NK-92 (cell line): ENCODE measurements around the gene PMM1.
"Not testable (repeated sequence)": the region's sequence is repeated elsewhere in the genome, so short reads cannot be mapped to it uniquely, and the experiment has no call there.

Experiments
- DNase-seq: peaks from one replicate; lab custom pipeline; 2025; ENCODE audit not compliant: unreplicated experiment; lab: John Stamatoyannopoulos, UW

The PMM1 gene

DNA sequence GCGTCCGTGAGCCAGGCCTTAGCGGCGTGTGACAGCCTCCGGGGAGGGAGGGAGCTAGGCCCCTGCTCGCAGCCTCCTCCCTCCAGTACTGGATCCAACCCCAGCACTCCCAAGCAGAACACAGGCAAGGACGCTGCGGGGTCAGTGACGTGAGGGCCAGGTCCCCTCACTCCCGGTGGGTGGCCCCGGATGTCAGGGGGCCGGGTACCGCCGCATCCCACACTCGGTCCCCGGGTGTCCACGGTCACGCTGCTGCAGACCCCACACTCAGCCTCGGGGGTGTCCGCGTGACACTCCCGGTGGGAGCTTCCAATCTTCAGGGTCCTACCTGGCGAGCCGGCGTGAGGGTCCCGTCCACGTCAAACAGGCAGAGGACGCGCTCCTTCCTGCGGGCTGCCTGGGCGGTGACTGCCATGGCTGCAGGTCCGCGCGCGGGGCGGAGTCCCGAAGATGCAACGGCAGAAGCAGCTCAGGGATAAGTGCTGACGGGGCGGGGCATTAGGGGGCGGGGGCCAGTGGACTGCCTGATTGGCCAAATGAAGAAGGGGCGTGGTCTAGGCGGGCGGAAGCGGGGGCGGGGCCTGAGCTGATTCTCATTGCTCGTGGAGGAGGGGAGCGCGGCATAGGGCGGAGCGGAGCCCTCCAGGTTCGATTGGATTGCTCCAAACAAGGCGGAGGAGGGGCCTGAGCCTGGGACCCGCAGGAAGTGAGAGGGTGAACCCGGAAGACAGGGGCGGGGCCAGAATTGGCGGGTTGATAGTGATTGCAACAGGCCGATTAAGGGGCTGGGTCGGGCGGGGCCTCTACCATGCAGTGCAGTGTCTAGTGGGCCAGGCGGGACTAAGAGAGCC, at the start of gene PMM1:
PMM1 (minus strand) TSS at position 450 of the 851 bp plus-strand sequence; CDS start at position 415, 35 bp downstream.
- peak; percentile 100 for DNase-seq

DNA sequence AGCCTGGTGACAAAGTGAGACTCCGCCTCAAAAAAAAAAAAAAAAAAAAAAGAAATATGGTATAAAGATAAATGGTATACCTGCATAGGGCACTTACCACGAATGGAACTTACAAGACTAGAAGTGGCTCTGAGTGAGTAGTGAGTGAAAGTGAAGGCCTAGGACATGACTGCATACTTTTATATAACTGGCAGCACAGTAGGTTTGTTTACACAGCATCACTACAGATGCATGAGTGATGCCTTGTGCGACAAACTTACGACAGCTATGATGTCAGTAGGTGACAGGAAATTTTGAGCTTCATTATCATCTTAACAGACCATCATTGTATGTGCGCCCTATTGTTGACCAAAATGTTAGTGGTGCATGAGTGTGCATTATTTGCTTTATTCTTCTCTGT, 49.1 kb upstream of the PMM1 start:
- no peak for DNase-seq

DNA sequence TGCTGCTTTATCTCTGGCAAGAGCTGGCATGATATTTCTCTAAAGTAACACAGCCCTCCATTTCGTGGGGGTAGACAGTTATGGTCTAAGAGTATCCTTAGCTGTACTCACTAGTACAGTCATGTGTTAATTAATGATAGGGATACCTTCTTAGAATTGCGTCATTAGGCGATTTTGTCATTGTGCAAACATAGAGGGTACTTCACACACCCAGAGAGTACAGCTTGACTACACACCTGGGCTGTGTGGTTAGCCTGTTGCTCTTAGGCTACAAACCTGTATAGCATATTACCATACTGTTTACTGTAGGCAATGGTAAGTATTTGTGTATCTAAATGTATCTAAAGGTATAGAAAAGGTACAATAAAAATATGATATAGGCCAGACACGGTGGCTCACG, 48.5 kb upstream of the PMM1 start:
- DNase-seq: no peak

DNA sequence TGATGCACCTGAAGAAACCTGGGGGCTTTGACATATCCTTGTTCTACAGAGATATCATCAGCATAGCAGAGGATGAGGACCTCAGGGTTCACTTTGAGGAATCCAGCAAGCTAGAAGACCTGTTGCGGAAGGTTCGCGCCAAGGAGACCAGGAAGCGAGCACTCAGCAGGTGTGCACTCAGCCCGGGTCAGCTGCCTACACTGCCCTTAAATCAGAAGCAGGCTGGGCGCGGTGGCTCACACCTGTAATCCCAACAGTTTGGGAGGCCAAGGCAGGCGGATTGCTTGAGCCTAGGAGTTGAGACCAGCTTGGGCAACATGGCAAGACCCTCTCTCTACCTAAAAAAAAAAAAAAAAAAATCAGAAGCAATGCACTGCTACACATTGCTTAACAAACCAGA, 48.0 kb upstream of the PMM1 start:
- not testable (repeated sequence) for DNase-seq

DNA sequence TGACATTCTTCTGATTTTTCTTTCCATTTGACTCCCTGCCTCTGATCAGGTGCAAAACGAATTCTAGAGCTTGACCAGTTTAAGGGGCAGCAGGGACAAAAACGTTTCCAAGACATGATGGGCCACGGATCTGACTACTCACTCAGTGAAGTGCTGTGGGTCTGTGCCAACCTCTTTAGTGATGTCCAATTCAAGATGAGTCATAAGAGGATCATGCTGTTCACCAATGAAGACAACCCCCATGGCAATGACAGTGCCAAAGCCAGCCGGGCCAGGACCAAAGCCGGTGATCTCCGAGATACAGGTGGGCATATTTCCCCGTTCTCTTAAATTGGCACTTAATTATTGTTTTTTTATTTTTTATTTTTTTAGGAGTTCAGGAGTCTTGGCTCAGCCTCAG, 46.8 kb upstream of the PMM1 start:
- DNase-seq: no peak

DNA sequence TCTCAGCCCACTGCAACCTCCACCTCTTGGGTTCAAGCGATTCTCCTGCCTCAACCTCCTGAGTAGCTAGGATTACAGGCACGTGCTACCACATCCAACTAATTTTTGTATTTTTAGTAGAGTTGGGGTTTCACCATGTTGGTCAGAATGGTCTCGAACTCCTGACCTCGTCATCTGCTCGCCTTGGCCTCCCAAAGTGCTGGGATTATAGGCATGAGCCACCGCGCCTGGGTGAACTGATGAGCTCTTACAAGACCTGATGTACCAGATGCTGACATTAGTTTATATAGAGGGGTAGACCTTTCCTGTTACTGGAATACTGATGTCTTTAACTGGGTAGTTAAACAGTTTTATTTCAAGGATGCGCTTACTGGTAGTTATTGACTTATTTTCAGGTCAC, 45.0 kb upstream of the PMM1 start:
- not testable (repeated sequence) for DNase-seq

DNA sequence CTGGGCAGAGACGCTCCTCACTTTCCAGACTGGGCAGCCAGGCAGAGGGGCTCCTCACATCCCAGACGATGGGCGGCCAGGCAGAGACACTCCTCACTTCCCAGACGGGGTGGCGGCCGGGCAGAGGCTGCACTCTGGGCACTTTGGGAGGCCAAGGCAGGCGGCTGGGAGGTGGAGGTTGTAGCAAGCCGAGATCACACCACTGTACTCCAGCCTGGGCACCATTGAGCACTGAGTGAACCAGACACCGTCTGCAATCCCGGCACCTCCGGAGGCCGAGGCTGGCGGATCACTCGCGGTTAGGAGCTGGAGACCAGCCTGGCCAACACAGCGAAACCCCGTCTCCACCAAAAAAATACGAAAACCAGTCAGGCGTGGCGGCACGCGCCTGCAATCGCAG, 42.0 kb upstream of the PMM1 start:
- DNase-seq: not testable (repeated sequence)

DNA sequence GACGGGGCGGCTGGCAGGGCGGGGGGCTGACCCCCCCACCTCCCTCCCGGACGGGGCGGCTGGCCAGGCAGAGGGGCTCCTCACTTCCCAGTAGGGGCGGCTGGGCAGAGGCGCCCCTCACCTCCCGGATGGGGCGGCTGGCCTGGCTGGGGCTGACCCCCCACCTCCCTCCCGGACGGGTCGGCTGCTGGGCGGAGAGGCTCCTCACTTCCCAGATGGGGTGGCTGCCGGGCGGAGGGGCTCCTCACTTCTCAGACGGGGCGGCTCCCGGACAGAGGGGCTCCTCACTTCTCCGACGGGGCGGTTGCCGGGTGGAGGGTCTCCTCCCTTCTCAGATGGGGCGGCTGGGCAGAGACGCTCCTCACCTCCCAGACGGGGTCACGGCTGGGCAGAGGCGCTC, 41.5 kb upstream of the PMM1 start:
- DNase-seq: not testable (repeated sequence)

DNA sequence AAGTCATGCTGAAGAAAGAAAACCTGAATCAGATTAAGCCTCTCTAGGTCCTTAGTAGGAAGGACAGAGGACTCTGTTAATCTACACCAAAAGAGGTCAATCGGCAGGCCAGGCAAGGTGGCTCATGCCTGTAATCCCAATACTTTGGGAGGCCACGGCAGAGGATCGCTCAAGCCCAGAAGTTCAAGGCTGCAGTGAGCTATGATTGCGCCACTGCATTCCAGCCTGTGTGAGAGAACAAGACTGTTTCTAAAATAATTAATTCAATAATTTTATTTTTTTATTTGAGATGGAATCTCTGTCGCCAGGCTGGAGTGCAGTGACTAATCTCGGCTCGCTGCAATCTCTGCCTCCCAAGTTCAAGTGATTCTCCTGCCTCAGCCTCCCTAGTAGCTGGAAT, 35.9 kb upstream of the PMM1 start:
- DNase-seq: no peak

DNA sequence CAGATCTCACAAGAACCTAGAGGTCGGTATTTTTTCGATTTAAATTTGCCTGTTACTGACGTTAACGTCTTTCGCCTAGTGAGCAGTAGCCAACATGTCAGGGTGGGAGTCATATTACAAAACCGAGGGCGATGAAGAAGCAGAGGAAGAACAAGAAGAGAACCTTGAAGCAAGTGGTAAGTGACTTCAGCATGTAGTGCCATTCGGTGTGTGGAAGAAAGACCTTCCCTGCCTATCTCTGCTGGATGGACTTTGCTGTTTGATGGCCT, 32.2 kb upstream of the PMM1 start:
- DNase-seq: no peak

DNA sequence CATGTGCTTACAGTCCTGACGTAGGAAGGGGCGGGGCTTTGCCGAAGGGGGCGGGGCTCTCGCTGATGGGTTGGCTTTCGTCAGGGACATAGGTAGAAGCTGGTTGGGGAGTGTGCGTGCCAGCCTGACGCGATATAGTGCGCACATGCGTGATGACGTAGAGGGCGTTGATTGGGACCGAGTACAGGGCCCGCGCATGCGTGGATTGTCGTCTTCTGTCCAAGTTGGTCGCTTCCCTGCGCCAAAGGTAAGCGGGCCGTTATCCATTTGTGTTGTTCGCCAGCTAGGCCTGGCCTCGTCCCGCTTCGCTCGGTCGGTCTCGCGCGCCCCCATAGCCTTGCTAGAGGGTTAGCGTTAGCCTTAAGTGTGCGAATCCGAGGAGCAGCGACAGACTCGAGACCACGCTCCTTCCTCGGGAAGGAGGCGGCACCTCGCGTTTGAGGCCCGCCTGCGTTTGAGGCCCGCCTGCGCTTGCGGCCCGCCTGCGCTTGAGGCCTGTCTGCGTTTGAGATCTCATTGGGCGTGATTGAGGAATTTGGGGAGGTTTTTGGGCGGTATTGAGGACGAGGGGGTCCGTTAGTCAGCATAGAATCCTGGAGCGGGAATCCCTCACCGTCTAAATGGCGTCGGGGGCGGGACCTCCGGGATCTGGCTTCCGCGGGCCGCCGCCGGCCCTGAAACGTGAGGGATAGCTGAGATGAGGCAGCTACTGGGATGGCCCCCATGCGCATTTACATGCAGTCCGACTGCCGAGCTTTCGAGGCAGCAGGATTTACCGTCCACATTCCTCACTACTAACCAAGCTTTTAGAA, 31.7 kb upstream of the PMM1 start, which contains the start of gene XRCC6:
XRCC6 (plus strand) TSS at position 197 of the 812 bp plus-strand sequence. CDS start 710 bp downstream, outside the sequence.
- DNase-seq: peak; percentile 97

DNA sequence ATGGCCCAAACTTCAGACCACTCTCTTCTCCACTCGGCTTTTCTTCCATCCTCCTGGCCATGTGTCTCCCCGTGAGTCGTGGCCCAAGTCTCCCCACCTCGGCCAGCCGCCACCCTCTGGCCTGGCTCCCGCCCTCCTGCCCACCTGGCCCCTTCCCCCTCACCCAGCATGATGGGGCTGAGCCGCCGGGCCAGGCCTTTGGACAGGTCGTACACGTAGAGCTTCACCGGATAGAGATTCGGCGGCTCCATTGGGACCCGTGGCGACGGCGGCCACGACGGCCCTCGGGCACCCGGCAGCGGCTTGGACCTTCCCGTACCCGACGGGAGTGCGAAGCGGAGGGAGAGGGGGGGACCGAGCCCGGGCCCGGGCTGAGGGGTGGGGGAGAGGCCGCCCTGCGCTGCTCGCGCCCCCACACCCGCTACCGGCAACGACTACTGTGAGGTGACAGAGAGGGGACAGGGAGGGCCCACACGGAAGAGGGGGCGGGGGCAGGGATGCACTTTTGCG, 31.0 kb upstream of the PMM1 start, which contains the start of gene DESI1:
DESI1 (minus strand) TSS at position 455 of the 510 bp plus-strand sequence; CDS start at position 251, 204 bp downstream.
- DNase-seq: no peak

DNA sequence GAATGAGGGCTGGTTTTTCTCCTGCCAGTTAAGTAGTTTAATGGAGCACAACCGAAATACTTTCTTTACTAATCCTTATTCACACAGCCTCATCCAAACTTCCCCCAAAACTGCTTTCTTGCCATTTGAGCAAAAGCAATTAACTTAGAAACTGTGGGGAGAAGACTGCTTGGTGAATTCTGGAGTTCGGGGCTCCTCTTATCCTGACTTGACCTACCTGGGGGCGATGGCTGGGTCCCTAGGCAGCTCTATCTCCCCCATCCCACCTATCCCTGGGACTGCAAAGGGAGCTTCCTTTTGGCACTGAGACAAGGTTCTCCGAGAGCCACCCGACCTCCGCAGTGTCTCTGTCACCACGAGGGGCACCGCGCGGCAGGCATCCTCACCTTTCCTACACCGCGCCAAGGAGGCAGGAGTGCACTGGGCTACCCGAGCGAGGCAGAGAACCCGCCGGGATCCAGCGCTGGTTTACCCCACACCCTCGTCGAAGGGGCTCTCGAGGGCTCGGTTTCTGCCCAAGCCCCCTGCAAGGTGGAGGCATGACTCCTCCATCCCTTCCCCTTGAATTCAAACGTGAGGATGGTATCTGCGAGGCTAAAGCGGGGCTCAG, 30.4 kb upstream of the PMM1 start:
- no peak for DNase-seq

DNA sequence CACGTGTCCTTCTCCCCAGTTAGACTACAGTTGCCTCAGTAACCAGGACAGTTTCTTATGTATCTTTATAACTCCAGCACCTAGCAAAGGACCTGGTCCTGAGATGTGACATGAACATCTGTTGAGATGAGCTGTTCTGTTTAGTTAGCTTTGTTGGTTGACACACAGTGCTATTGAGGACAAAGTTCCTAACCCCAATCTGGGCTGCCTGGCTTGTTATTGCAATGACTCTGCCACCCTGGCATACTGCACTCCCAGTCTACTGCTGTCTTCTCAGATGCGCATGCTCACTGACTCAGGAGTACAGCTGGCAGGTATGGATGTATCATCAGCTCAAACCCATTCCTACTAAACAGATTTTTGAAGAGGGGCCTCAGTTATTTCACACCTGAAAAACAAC, 23.8 kb upstream of the PMM1 start:
- DNase-seq: no peak

DNA sequence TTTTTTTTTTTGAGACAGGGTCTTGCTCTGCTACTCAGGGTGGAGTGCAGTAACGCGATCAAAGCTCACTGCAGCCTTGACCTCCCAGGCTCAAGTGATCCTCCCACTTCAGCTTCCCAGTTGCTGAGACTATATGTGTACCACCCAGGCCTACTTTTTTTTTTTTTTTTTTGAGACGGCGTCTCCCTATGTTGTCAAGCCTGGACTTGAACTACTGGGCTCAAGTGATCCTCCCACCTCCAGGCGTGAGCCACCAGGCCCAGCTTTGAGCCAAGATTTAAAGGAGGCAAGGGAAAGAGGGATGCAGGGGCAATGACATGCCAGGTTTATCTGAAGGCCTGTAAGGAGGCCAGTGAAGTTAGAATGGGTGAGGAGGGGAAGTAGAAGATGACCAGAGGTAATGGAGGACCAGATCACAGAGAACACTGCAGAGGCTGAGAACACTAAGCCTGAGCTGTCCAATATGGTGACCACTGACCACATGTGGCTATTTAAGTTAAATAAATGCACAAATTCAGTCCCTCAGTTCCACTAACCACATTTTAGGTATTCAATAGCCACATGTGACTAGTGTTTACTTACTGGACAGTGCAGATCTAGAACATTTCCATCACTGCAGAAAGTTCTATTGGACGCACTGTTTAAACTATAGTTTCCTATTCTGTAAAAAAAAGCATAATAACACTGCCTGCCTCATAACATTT, 23.1 kb upstream of the PMM1 start:
- DNase-seq: no peak

DNA sequence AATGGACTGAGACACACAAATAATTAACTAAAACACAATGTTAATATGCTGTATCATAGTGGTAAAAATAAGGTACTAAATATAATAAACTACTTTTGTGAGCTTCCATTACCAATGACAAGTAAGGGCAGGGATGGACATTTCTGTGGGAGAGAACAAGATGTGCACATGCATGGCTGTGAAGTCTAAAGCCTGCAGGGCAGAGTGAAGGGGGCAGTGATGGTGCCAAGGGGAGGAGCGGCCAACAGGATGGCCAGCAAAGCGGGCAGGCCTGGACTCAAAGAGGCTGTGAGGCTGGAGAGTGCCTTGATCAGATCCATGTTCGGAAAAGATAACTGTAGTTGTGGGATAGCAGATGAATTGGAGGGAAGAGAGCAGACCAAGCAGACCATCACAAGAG, 18.7 kb upstream of the PMM1 start:
- no peak for DNase-seq

DNA sequence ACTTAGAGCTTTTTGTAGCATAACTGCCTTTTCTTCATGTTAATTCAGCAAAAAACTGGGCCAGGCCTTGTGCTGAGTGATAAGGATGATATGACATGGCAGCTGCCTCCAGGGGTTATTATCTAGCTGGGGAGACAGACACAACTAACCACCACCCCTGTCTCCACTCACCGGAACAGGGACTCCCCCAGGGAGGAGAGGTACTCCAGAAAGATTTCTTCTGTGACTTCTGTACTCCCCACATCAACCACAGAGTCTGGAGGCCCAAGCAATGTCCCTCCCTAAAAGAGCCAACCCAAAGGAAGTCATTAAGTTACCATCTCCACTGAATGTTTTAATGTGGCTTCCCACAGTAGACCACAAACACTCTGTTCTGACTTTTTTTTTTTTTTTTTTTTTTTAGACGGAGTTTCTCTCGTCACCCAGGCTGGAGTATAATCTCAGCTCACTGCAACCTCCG, 14.3 kb upstream of the PMM1 start:
- DNase-seq: no peak

DNA sequence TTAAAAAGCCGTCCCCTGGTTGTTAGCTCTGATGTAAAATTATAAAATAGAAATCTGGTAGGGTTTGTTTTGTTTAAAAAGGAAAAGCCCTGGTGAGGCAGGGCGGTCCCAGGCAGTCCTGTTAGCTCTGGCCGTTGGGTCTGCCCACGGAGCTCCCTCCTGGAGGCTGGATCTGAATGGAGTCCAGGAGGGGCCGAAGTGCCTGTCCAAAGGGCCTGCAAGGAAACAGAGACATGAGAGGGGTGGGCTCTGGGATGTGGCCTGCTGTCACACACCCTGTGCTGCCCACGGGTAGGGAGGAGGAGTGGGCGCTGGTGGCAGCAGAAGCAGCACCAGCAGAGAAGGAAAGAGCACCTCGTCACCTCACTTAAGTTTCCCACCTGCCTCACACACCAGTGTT, 11.3 kb upstream of the PMM1 start:
- no peak for DNase-seq

DNA sequence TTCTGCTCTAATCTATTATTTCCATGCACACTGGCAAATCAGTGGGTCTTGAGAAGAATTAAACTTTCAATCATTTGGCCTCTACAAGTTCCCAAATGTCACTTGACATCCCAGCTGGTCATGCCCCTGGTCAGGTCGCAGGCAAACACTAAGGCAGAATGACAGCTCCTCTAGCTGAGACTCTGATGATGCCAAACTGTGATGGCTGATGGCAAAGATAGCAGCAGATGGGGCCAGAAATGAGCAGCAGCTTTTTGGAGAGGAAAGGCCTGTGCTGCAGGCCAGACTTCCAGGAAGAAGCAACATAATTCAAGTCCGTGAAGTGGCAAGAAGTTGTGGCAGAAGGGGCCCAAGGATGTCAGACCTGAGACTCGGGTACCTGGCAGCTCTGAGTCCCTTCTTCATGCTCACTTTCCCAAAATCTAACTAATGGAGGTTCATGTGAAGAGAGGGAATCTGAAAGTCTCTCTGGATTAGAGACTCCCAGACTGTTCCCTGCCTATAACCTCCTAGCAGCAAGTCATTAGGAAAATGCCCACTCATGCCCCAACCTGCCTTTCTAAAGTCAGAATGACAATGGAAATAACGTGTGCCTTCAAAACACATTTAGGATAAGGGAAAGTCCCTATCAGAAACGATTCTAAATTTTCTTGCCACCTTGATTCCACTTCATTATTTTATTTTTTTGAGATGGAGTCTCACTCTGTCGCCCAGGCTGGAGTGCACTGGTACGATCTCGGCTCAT, 9.4 kb upstream of the PMM1 start:
- DNase-seq: no peak

DNA sequence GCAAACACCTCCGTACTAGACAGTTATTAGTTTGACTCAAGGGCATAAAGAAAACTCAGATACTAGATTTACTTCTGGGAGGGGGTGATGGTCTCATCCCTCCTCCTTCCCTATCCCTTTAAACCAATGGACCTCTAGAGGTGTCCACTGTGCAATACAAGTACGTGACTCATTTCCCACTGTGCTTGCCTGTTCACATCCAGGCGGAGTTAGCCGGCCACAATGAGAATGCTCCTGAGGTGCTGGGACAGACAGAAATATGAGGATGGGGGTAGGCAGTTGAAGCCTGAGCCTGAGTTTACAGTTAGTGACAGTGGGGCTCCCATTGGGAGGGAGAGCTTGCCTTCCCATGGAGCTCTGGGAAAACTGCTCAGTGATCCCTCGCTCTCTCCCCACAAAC, 8.4 kb upstream of the PMM1 start:
- no peak for DNase-seq
